ENCODE data around the gene NME8. TPM values are rescaled to one million over a fixed set of nuclear protein-coding genes. Genes with fewer than 3 reads are reported as not detected.

NME8 gene, protein sequence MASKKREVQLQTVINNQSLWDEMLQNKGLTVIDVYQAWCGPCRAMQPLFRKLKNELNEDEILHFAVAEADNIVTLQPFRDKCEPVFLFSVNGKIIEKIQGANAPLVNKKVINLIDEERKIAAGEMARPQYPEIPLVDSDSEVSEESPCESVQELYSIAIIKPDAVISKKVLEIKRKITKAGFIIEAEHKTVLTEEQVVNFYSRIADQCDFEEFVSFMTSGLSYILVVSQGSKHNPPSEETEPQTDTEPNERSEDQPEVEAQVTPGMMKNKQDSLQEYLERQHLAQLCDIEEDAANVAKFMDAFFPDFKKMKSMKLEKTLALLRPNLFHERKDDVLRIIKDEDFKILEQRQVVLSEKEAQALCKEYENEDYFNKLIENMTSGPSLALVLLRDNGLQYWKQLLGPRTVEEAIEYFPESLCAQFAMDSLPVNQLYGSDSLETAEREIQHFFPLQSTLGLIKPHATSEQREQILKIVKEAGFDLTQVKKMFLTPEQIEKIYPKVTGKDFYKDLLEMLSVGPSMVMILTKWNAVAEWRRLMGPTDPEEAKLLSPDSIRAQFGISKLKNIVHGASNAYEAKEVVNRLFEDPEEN
- total RNA-seq = not detected

DNA sequence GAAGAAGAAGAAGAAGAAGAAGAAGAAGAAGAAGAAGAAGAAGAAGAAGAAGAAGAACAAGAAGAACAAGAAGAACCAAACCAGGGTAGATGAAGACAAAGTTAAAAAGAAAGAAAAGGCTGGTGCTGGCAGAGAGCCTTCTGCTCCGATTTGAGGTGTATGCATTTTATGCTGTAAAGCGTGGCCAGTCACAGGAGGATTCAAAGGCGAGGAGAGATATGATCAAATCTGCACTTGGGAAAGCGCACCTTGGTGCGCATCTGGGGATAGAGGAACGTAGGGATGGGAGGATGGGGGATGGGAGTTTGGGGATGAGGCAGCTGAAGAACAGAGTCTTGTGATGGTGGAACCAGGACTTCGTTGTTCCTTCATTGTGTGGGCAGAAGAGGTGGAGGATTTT, at the start of gene NME8:
TSS of gene NME8 (plus strand) at position 301 of the 400 bp plus-strand sequence. CDS start 1,670 bp downstream, outside the sequence.

DNA sequence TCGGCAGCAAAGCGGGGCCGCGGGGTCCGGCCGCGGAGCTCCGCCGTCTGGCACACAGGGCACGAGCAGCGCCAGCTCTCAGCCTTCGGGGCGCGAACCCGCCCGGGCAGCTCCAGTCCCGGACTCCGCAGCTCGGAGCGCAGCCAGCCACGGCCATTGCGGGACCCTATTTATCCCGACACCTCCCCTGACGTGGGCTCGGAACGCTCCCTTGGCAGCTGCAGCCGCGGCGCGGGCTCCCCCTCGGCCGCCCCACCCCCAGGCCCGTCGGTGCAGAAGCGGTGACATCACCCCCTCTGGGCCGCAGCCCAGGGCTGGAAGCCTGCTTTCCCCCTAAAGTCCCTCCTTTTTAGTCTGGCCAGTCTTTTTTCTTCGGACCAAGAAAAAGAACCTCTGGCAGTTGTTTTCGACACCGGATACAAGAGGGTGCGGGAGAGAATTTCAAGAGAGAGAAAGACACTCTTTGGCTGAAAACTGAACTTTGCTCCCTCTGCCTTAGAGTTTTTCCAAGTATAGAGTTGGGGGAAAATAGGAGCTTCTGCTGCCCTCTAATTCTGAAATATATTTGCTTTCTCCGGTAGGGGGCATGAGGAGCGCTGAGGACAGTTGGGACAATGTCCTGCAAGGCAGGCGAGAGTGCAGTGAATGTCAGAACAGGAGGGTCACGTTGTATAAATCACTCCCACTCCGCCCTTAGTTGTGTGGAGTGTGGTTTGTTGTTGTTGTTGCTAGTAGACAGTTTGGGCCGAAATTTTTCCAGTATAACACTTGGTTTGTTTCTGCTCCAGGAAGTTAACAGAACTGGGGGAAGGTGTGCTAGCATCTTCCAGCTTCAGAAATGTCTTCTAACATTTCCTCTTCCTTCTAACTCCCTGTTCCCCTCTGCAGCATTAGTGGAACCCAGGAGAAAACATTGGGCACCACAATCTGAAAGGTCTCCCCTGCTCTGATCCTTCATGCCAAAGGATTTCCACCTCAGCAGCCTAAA, 68.6 kb downstream of the NME8 start, which contains the start of gene SFRP4:
TSS of gene SFRP4 (minus strand) at position 145 of the 988 bp plus-strand sequence. CDS start 280 bp downstream, outside the sequence.

DNA sequence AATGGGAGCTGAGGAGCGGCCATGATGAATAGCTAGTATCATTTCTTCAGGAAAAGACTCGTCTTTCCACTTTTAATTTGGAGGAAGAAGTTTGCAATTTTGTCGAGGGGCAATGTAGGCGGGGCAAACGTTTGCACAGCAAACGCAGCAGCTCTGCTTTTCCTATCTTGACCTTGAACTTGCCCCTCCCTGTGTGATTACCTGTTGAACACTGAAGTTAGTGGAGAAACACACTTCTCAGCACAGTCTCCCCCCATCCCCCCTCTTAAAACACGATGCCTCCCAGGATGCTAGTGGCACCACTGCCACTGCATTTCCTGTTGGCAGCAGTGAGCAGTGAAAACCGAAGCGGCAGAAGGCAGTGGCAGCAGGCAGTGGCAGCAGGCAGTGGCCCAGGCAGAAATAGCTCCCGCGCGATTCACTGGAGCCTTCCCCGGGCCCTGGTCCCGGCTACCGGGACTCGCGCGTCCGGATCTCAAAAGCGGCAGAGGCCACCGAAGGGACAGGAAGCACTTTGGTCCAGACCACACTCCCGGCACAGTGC, 72.0 kb downstream of the NME8 start, which contains the start of gene EPDR1:
TSS of gene EPDR1 (plus strand) at position 336 of the 544 bp plus-strand sequence. CDS start 300 bp downstream, outside the sequence.

Other genes starting within 250 kb of the NME8 start
- not detected for gene GPR141, start 164.8 kb upstream of the NME8 start, total RNA-seq
- 3.2 TPM for gene SFRP4, start 68.2 kb downstream of the NME8 start, total RNA-seq
- 33.7 TPM for gene EPDR1, start 72.0 kb downstream of the NME8 start, total RNA-seq

All from diencephalon (tissue), 1 donor.